Muscle layer of colon (tissue), 2 donors: ENCODE measurements around the gene LARP4B.

Experiments used
- H3K27ac ChIP-seq: one replicate; pipeline ENCODE4 v1.7.0; 2013; ENCODE audit warnings: low read depth, mild to moderate bottlenecking, low read length, moderate library complexity
- H3K27me3 ChIP-seq, 2 donors: one replicate each; pipeline ENCODE4 v1.7.0; 2013; ENCODE audit warnings: low read length in 2 of 2, mild to moderate bottlenecking in 2 of 2; ENCODE audit not compliant: insufficient read depth in 2 of 2, control insufficient read depth in 1 of 2
- H3K36me3 ChIP-seq: one replicate; pipeline ENCODE4 v1.7.0; 2013; ENCODE audit warnings: mild to moderate bottlenecking, low read length; ENCODE audit not compliant: insufficient read depth
- H3K4me1 ChIP-seq: one replicate; pipeline ENCODE4 v1.7.0; 2013; ENCODE audit warnings: mild to moderate bottlenecking, low read length; ENCODE audit not compliant: insufficient read depth
- H3K4me3 ChIP-seq, 2 donors: one replicate each; pipeline ENCODE4 v1.7.0; 2013; ENCODE audit warnings: low read length in 2 of 2, low read depth in 1 of 2, mild to moderate bottlenecking in 1 of 2, moderate library complexity in 1 of 2
- H3K9ac ChIP-seq: one replicate; pipeline ENCODE4 v1.7.0; 2013; ENCODE audit warnings: low read length
- H3K9me3 ChIP-seq: one replicate; pipeline ENCODE4 v1.7.0; 2013; ENCODE audit warnings: mild to moderate bottlenecking, low read length
- donor health status: abdominal sarcoma.
- donor health status: Adenocarcinoma of cecum.

Gene LARP4B

GRCh38 chr10:969473-970150 is 38.1 kb upstream of the LARP4B start:
- H3K27me3 ChIP-seq, result no peaks in the 10 kb centered on the region
- H3K36me3 ChIP-seq, result no peaks in the 10 kb centered on the region
- H3K4me1 ChIP-seq, result peaks cover 9% of the 10 kb centered on the region
- no peak overlapping the region for H3K4me3 ChIP-seq
- H3K9me3 ChIP-seq, result no peaks in the 10 kb centered on the region
- no peak overlapping the region for H3K27ac ChIP-seq
- no peak overlapping the region for H3K9ac ChIP-seq

- Histone ChIP-seq H3K9ac (no peak overlapping the region), H3K27me3 (no peaks in the 10 kb centered on the region), H3K9me3 (no peaks in the 10 kb centered on the region), H3K27ac (no peak overlapping the region), H3K36me3 (no peaks in the 10 kb centered on the region), H3K4me3 (no peak overlapping the region), H3K4me1 (peaks cover 9% of the 10 kb centered on the region)
Observed at GRCh38 chr10:968546-969199, 37.2 kb upstream of the LARP4B start.

GRCh38 chr10:966466-967235 is 35.1 kb upstream of the LARP4B start:
- Histone ChIP-seq H3K36me3 (no peaks in the 10 kb centered on the region), H3K4me3 (no peak overlapping the region), H3K4me1 (peaks cover 9% of the 10 kb centered on the region), H3K27me3 (no peaks in the 10 kb centered on the region), H3K9ac (no peak overlapping the region), H3K9me3 (no peaks in the 10 kb centered on the region), H3K27ac (no peak overlapping the region)

- Histone ChIP-seq H3K27ac (no peak overlapping the region), H3K27me3 (no peaks in the 10 kb centered on the region), H3K36me3 (no peaks in the 10 kb centered on the region), H3K9me3 (no peaks in the 10 kb centered on the region), H3K9ac (no peak overlapping the region), H3K4me3 (no peak overlapping the region), H3K4me1 (no peaks in the 10 kb centered on the region)
Observed at GRCh38 chr10:964988-965417, 33.5 kb upstream of the LARP4B start.

- H3K9me3 ChIP-seq, result no peaks in the 10 kb centered on the region
- no peak overlapping the region for H3K27ac ChIP-seq
- H3K36me3 ChIP-seq, result no peaks in the 10 kb centered on the region
- H3K9ac ChIP-seq, result no peak overlapping the region
- H3K27me3 ChIP-seq, result no peaks in the 10 kb centered on the region
- no peaks in the 10 kb centered on the region for H3K4me1 ChIP-seq
- no peak overlapping the region for H3K4me3 ChIP-seq
Observed at GRCh38 chr10:964321-964987, 32.9 kb upstream of the LARP4B start.

- Histone ChIP-seq H3K36me3 (no peaks in the 10 kb centered on the region), H3K9me3 (no peaks in the 10 kb centered on the region), H3K27ac (no peak overlapping the region), H3K27me3 (no peaks in the 10 kb centered on the region), H3K4me1 (no peaks in the 10 kb centered on the region), H3K4me3 (no peak overlapping the region), H3K9ac (no peak overlapping the region)
Observed at GRCh38 chr10:963655-964054, 32.1 kb upstream of the LARP4B start.

GRCh38 chr10:963186-963585 is 31.7 kb upstream of the LARP4B start:
- Histone ChIP-seq H3K27me3 (no peaks in the 10 kb centered on the region), H3K4me1 (no peaks in the 10 kb centered on the region), H3K27ac (no peak overlapping the region), H3K9ac (no peak overlapping the region), H3K4me3 (no peak overlapping the region), H3K9me3 (no peaks in the 10 kb centered on the region), H3K36me3 (no peaks in the 10 kb centered on the region)

GRCh38 chr10:962342-962741 is 30.8 kb upstream of the LARP4B start:
- Histone ChIP-seq H3K4me3 (no peak overlapping the region), H3K27ac (no peak overlapping the region), H3K9me3 (no peaks in the 10 kb centered on the region), H3K4me1 (no peaks in the 10 kb centered on the region), H3K27me3 (no peaks in the 10 kb centered on the region), H3K36me3 (no peaks in the 10 kb centered on the region), H3K9ac (no peak overlapping the region)

GRCh38 chr10:958856-959255 is 27.4 kb upstream of the LARP4B start:
- H3K9me3 ChIP-seq, result no peaks in the 10 kb centered on the region
- H3K4me3 ChIP-seq, result no peak overlapping the region
- H3K27ac ChIP-seq, result no peak overlapping the region
- H3K9ac ChIP-seq, result no peak overlapping the region
- no peaks in the 10 kb centered on the region for H3K27me3 ChIP-seq
- no peaks in the 10 kb centered on the region for H3K4me1 ChIP-seq
- no peaks in the 10 kb centered on the region for H3K36me3 ChIP-seq

GRCh38 chr10:958106-958505 is 26.6 kb upstream of the LARP4B start:
- no peaks in the 10 kb centered on the region for H3K36me3 ChIP-seq

GRCh38 chr10:955820-956217 is 24.3 kb upstream of the LARP4B start:
- no peak overlapping the region for H3K27ac ChIP-seq
- no peaks in the 10 kb centered on the region for H3K4me1 ChIP-seq
- no peaks in the 10 kb centered on the region for H3K27me3 ChIP-seq
- H3K9me3 ChIP-seq, result no peaks in the 10 kb centered on the region
- H3K4me3 ChIP-seq, result no peak overlapping the region
- H3K9ac ChIP-seq, result no peak overlapping the region
- no peaks in the 10 kb centered on the region for H3K36me3 ChIP-seq

More at GRCh38 chr10:958106-958505, 26.6 kb upstream of the LARP4B start:
- H3K4me3 ChIP-seq, result no peak overlapping the region
- H3K27me3 ChIP-seq, result no peaks in the 10 kb centered on the region
- no peak overlapping the region for H3K9ac ChIP-seq
- no peaks in the 10 kb centered on the region for H3K4me1 ChIP-seq
- no peaks in the 10 kb centered on the region for H3K9me3 ChIP-seq
- H3K27ac ChIP-seq, result no peak overlapping the region
